GM12864 (cell line): ENCODE results near the gene TAF1C.

ENCODE experiments used
- DNase-seq: peaks from one replicate; pipeline ENCODE4 v3.0.0-alpha.2; 2011; ENCODE audit warnings: low read depth
- H3K4me3 ChIP-seq: 2 replicates; pipeline ENCODE4 v1.5.1; 2011; ENCODE audit warnings: mild to moderate bottlenecking, low read depth, low read length, control low read depth
- TF ChIP-seq, protein P1 (sequence below): IDR thresholded peaks from 2 replicates; pipeline ENCODE4 v1.5.1; 2011; ENCODE audit warnings: low read depth, mild to moderate bottlenecking, moderate library complexity, low read length, control low read depth, inconsistent platforms; ENCODE audit errors: missing control alignments

The TAF1C gene

DNA sequence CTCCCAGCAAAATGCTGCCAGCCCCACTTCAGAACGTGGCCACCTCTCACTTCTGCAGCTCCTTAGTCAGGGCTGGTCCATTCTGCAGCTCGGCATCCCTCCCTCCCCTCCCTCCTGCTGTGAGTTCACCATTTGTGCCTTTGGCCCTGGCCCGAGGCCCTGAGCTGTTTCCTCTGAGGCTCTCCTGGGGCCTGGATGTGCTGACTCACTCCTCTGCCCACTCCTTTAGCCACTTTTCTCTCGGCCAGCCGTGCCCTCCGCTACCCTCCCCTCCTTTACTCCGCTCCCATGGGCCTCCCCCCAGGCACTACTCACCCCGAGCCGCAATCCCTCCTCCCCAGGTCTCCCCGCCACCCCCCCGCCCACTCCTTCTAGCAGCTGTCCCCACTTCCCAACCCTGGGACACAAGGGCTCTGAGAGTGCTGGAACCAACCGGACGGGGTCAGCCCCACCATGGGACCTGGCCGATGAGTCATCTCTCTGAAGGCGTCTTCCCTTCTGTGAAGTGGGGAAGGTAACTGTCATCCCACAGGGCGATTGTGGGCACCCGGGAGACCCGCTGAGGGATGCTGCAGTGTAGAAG is 41.5 kb upstream of the TAF1C start:
- TF ChIP-seq, protein P1, sequence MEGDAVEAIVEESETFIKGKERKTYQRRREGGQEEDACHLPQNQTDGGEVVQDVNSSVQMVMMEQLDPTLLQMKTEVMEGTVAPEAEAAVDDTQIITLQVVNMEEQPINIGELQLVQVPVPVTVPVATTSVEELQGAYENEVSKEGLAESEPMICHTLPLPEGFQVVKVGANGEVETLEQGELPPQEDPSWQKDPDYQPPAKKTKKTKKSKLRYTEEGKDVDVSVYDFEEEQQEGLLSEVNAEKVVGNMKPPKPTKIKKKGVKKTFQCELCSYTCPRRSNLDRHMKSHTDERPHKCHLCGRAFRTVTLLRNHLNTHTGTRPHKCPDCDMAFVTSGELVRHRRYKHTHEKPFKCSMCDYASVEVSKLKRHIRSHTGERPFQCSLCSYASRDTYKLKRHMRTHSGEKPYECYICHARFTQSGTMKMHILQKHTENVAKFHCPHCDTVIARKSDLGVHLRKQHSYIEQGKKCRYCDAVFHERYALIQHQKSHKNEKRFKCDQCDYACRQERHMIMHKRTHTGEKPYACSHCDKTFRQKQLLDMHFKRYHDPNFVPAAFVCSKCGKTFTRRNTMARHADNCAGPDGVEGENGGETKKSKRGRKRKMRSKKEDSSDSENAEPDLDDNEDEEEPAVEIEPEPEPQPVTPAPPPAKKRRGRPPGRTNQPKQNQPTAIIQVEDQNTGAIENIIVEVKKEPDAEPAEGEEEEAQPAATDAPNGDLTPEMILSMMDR, result no peak
- H3K4me3 ChIP-seq, result no peak overlapping the region
- DNase-seq, result no peak

DNA sequence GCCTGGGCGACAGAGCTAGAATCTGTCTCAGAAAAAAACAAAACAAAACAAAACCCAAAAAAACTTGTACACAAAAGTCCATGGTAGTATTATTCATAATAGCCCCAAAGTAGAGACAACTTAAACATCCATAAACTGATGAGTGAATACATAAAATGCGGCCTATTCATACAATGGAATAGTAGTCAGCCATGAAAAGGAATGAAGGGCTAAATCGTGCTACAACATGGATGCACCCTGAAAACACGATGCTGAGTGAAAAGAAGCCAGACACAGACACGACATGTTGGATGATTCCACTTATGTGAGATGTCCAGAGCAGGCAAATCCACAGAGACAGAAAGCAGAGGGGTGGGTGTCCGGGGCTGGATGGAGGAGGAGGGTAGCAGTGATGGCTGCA is 40.7 kb upstream of the TAF1C start:
- no peak overlapping the region for H3K4me3 ChIP-seq
- TF ChIP-seq, protein P1, result no peak
- DNase-seq, result no peak

DNA sequence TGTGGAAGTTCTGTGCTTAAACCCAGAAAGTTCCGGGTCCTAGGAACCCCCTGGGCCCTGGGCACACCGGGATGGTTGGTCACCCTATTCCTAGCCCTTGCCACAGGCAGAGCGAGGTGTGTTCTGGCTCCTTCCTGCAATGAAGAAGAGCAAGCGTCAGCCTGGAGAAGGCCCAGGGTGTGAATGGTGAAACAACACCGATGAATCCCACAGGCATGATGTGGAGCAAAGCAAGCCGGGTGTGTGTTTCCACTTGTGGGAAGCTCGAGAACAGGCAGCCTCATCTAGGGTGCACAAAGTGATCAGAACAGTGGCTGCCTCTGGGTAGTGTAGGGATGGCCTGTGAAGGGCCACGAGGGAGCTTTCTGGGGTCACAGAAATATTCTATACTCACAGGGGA is 39.2 kb upstream of the TAF1C start:
- H3K4me3 ChIP-seq, result no peak overlapping the region
- TF ChIP-seq, protein P1, result no peak
- no peak for DNase-seq

DNA sequence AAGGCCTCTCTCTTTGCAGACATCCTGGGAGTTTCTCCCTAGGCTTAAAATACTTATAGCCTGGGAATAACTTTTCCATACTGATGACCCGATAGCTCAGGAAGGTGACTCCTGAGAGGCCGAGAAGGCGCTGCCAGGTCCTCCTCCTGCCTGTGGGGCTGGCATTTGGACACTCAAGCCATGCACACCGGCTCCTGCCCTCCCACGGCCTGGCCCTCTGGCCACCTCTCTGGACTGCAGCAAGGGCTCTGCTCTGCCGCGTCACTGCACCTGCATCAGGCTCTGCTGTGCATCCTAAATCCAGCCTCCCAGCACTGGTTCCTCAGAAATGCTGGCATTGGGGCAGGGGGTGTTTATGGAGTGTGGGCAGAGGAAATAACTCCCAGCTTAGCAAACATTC is 38.7 kb upstream of the TAF1C start:
- DNase-seq, result no peak
- no peak overlapping the region for H3K4me3 ChIP-seq
- TF ChIP-seq, protein P1, result no peak

DNA sequence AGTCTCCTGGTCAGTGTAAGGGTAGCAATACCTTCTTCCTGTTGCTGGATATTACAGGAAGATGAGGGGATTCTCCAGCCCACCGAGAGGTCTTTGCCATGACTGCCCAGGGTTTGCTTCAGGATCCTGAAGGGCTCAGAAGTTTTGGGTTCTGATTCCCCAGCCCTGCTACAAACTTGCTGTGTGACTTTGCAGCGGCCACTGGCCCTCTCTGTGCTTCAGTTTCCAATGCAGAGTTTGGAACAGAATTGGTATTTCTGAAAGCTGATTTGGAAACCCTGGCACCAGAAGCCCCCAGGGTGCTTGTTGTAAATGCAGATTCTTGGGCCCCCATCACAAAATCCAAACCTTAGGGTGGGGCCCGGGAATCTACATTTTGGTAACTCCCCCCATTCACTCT is 38.3 kb upstream of the TAF1C start:
- H3K4me3 ChIP-seq, result no peak overlapping the region
- TF ChIP-seq, protein P1, result no peak
- no peak for DNase-seq

DNA sequence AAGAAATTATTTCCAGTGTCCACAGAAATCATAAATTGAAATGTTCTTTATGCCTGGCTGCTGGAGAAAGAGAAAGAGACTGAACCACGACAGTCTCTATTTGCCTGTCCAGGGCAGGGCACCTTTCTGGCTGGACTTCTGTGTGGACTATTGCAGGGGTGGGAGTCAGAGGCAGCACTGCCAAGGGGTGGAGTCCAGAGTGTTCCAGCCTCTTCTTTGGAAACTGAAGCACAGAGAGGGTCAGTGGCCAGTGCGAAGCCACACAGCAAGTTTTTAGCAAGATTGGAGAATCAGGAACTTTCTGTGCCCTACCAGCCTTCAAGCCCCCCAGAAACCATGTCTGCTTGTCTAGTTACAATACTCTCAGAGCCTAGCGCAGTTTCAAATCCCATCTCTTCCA is 37.7 kb upstream of the TAF1C start:
- DNase-seq, result no peak
- H3K4me3 ChIP-seq, result no peak overlapping the region
- TF ChIP-seq, protein P1, result no peak

DNA sequence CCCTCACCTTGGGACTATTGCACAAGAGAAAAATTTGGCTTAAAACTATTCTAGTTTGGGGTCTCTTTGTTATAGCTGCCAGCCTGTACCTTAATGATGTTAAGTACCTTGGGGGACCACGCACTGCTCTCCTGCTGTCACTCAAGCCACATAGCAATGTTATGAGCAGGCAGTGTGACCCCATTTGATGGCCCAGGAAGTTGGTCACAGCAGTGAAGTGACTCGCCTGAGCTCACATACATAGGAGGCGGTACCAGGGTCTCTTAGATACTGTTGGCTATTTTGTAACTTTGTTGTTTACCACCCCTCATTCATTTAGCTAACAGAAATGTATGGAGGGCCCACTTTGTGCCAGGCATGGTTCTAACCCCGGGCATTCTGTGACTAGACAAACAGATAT is 36.6 kb upstream of the TAF1C start:
- no peak overlapping the region for H3K4me3 ChIP-seq
- TF ChIP-seq, protein P1, result no peak
- no peak for DNase-seq
